Breast epithelium (tissue), 3 donors: ENCODE data around the gene FBP2.

ENCODE experiments used
- CTCF ChIP-seq, 3 donors: fragments of 450-650 bp; IDR thresholded peaks; one replicate each; pipeline ENCODE4 v1.5.1; 2016 to 2017; ENCODE audit warnings: antibody characterized with exemption in 3 of 3, mild to moderate bottlenecking in 3 of 3, moderate library complexity in 3 of 3
- POLR2A ChIP-seq: fragments of 450-650 bp; IDR thresholded peaks from one replicate; pipeline ENCODE4 v1.6.1; 2016; ENCODE audit warnings: antibody characterized with exemption, mild to moderate bottlenecking, moderate library complexity
- POLR2AphosphoS5 ChIP-seq, 3 donors: sonication (generic); formaldehyde crosslinking; IDR thresholded peaks; one replicate each; pipeline ENCODE4 v1.6.1; 2017; ENCODE audit warnings: antibody characterized with exemption in 3 of 3

GRCh38 chr9:94511134-94511954, 82.3 kb downstream of the FBP2 start:
- TF ChIP-seq CTCF (IDR thresholded peaks at IDR 0.05) (no peak), POLR2A (no peak), POLR2AphosphoS5 (IDR thresholded peaks at IDR 0.05) (no peak)
